BLaER1 (cell line): ENCODE results near the gene VSIG10L2.

Source experiments
- H3K27ac ChIP-seq: shearing (Covaris generic); formaldehyde crosslinking; 2 replicates; pipeline ENCODE4 v1.8.1; 2022
- H3K27me3 ChIP-seq: shearing (Covaris generic); formaldehyde crosslinking; 2 replicates; pipeline ENCODE4 v1.8.1; 2022
- H3K36me3 ChIP-seq: shearing (Covaris generic); formaldehyde crosslinking; 2 replicates; pipeline ENCODE4 v1.8.1; 2022
- H3K4me1 ChIP-seq: shearing (Covaris generic); formaldehyde crosslinking; 2 replicates; pipeline ENCODE4 v1.8.1; 2022
- H3K4me2 ChIP-seq: shearing (Covaris generic); formaldehyde crosslinking; 2 replicates; pipeline ENCODE4 v1.8.1; 2022
- H3K4me3 ChIP-seq: shearing (Covaris generic); formaldehyde crosslinking; 2 replicates; pipeline ENCODE4 v1.8.1; 2022
- H3K9ac ChIP-seq: shearing (Covaris generic); formaldehyde crosslinking; 2 replicates; pipeline ENCODE4 v1.8.1; 2022
- H3K9me3 ChIP-seq: shearing (Covaris generic); formaldehyde crosslinking; 2 replicates; pipeline ENCODE4 v1.8.1; 2022
- H4K20me1 ChIP-seq: shearing (Covaris generic); formaldehyde crosslinking; 2 replicates; pipeline ENCODE4 v1.8.1; 2022
- Cebpa-rat ChIP-seq: shearing (Covaris generic); IDR thresholded peaks from 2 replicates; pipeline ENCODE4 v1.8.1; 2022

Gene VSIG10L2

DNA sequence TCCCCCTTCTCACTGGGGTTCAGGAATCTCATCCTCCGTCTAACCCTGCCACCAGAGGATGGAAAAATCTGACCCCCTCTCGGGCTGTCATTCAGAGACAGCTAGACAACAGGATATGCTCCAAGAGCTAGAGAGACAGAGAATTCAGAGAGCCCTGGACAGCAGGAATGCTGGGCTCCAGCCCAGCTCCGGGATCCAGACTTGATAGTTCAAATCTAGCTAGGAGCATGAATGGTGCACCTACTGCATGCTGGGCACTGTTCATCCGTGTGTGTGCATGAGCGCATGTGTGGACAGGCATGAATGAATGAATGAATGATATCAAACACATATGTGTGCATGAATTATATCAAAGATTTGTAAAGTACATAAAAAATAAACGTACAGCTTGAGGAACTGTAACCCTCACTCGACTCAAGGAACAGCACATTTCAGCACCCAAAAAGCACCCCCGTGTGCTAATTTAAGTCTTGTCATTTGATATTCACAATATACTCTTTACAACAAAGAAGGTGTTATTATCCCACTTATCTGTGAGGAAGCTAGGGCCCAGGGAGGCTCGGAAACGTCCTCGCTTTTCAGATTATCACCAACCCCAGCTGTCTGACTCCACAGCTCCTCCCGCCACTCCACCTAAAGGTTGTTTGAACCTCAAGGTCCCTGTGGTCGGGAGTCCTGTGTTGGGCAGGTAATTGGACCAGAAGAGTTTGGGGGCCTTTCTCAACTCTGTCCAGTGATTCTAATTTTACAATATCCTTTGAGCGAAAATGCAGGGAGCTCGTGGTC lies 640 bp upstream of the VSIG10L2 start:
- Histone ChIP-seq H3K9ac (no peak overlapping the region), H3K4me1 (peaks cover 58% of the 10 kb centered on the region), H3K9me3 (no peaks in the 10 kb centered on the region), H3K27me3 (no peaks in the 10 kb centered on the region), H3K4me3 (no peak overlapping the region), H3K4me2 (0 out of 2 replicates have a peak overlapping the region, but pooled peaks have one; percentile 9), H3K36me3 (no peaks in the 10 kb centered on the region), H3K27ac (no peak overlapping the region), H4K20me1 (no peaks in the 10 kb centered on the region)
- no peak for TF ChIP-seq Cebpa-rat

GRCh38 chr11:125946712-125947418 lies 1.0 kb downstream of the VSIG10L2 start:
- no peak for TF ChIP-seq Cebpa-rat
- H3K9ac ChIP-seq = peak overlapping the region; percentile 36
- peaks cover 60% of the 10 kb centered on the region for H3K4me1 ChIP-seq
- no peaks in the 10 kb centered on the region for H3K9me3 ChIP-seq
- H3K36me3 ChIP-seq = no peaks in the 10 kb centered on the region
- H3K27ac ChIP-seq = peak overlapping the region; percentile 78
- 0 out of 2 replicates have a peak overlapping the region, but pooled peaks have one; percentile 32 for H3K4me3 ChIP-seq
- H3K27me3 ChIP-seq = no peaks in the 10 kb centered on the region
- no peaks in the 10 kb centered on the region for H4K20me1 ChIP-seq
- H3K4me2 ChIP-seq = peak overlapping the region; percentile 89

- H4K20me1 ChIP-seq = no peaks in the 10 kb centered on the region
- no peak for TF ChIP-seq Cebpa-rat
- peaks cover 52% of the 10 kb centered on the region for H3K4me1 ChIP-seq
- no peaks in the 10 kb centered on the region for H3K27me3 ChIP-seq
- peak overlapping the region; percentile 78 for H3K27ac ChIP-seq
- H3K4me3 ChIP-seq = 0 out of 2 replicates have a peak overlapping the region, but pooled peaks have one; percentile 32
- H3K9me3 ChIP-seq = no peaks in the 10 kb centered on the region
- H3K4me2 ChIP-seq = peak overlapping the region; percentile 89
- no peaks in the 10 kb centered on the region for H3K36me3 ChIP-seq
- H3K9ac ChIP-seq = peak overlapping the region; percentile 36
Measured at GRCh38 chr11:125947419-125948277, 1.8 kb downstream of the VSIG10L2 start.

DNA sequence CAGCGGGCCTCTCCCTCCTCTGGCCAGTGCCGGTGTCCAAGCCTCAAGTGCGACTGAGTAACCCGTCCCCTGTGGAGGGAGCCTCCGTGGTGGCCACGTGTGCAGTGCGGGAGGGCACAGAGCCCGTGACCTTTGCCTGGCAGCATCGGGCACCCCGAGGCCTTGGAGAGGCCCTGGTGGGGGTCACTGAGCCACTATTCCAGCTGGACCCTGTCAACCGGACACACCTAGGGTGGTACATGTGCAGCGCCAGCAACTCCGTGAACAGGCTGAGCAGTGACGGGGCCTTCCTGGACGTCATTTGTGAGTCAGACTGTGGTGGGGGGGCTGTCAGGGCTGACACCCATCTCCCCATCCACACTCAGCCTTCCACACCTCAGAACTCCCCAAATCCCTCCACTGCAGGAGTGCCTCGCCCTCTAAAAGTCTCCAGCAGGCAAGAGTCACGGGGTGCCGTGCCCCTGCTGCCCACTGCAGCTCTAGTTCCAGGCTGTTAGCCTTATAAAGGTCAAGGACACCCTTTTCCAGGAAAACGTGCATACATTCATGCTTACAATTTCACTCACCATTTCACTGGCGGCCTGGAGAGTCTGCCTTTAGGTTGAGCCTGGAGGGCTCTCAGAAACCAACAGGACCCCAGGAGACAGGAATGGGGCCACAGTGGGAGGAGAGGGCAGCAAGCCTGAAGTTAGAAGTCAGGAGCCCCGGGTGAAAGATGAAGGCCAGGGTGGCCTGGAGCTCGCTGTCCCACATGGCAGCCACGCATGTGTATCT lies 2.6 kb downstream of the VSIG10L2 start:
- TF ChIP-seq Cebpa-rat = no peak
- Histone ChIP-seq H3K4me1 (peaks cover 44% of the 10 kb centered on the region), H3K27ac (peak overlapping the region; percentile 78), H3K9ac (peak overlapping the region; percentile 36; the same call in 1 of the 2 replicates), H4K20me1 (no peaks in the 10 kb centered on the region), H3K9me3 (no peaks in the 10 kb centered on the region), H3K4me2 (peak overlapping the region; percentile 89), H3K36me3 (no peaks in the 10 kb centered on the region), H3K4me3 (no peak overlapping the region), H3K27me3 (no peaks in the 10 kb centered on the region)

- Histone ChIP-seq H3K36me3 (no peaks in the 10 kb centered on the region), H3K9me3 (no peaks in the 10 kb centered on the region), H3K9ac (no peak overlapping the region), H3K4me1 (peaks cover 44% of the 10 kb centered on the region), H3K27me3 (no peaks in the 10 kb centered on the region), H4K20me1 (no peaks in the 10 kb centered on the region), H3K27ac (no peak overlapping the region), H3K4me2 (no peak overlapping the region), H3K4me3 (no peak overlapping the region)
- no peak for TF ChIP-seq Cebpa-rat
Measured at GRCh38 chr11:125949271-125950177, 3.7 kb downstream of the VSIG10L2 start.

DNA sequence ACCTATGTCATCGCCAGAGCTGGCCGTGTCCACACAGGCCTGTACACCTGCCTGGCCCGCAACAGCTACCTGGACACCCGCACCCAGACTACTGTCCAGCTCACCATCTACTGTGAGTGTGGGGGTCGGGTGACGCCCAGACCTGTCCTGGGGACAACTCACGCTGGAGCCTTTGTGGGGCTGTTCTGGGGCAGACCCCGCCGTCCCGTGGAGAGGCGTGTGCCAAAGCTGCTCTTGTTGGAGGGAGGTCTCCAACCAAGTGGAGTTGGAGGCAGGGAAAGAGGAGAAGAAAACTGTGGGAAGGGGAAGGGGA lies 4.3 kb downstream of the VSIG10L2 start:
- no peak overlapping the region for H3K9ac ChIP-seq

DNA sequence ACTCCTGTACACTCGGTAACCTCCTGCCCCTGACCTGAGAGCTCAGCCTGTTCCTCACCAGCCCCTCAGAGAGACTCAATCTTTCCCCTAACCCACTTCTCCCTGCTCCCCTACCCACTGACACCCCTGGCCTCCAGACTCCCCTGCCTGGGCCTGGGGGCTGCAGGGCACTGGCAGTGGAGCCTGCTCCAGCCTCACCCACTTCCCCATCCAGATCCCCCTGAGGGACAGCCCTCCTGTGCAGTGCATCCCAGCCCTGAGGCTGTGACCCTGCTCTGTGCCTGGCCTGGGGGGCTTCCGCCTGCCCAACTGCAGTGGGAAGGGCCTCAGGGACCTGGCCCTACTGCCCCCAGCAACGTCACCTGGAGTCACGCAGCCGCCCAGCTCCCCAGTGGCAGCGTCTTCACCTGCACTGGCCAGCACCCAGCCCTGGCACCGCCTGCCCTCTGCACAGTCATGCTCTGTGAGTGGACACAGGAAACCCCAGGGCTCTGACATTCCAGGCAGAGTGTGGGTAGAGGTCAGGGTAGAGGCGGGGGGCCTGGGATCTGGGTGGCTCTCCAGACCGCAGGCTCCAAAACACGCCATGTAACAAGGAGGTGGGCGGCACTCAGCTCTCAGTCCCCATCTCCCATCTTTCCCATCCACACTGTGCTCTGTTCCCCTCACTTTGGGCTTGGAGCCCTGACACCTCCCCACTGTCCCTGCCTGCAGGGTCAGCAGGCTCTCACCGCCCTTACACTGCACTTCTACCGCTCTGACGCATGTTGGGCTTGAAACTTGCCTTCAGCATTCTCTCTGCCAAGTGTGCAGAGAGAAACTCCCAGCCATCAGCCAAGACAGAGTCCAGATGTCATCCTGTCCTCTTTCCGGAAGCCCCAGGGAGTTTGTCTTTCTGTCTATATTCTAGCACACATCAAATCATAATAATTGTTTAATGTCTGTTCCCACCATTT lies 5.1 kb downstream of the VSIG10L2 start:
- no peak for TF ChIP-seq Cebpa-rat
- H3K4me2 ChIP-seq = no peak overlapping the region
- H3K27me3 ChIP-seq = no peaks in the 10 kb centered on the region
- H3K9me3 ChIP-seq = no peaks in the 10 kb centered on the region
- H3K4me1 ChIP-seq = peaks cover 39% of the 10 kb centered on the region
- no peak overlapping the region for H3K9ac ChIP-seq
- no peak overlapping the region for H3K4me3 ChIP-seq
- no peaks in the 10 kb centered on the region for H4K20me1 ChIP-seq
- H3K27ac ChIP-seq = peak overlapping the region; percentile 22; the same call in 1 of the 2 replicates
- H3K36me3 ChIP-seq = no peaks in the 10 kb centered on the region

More for the DNA sequence above, 4.3 kb downstream of the VSIG10L2 start:
- no peak for TF ChIP-seq Cebpa-rat
- Histone ChIP-seq H3K4me2 (no peak overlapping the region), H3K4me1 (peaks cover 44% of the 10 kb centered on the region), H3K4me3 (no peak overlapping the region), H3K36me3 (no peaks in the 10 kb centered on the region), H3K27ac (0 out of 2 replicates have a peak overlapping the region, but pooled peaks have one; percentile 22), H3K9me3 (no peaks in the 10 kb centered on the region), H4K20me1 (no peaks in the 10 kb centered on the region), H3K27me3 (no peaks in the 10 kb centered on the region)
